Mononuclear cell (primary cell): ENCODE data around the gene GPR132. TPM values are rescaled to one million over a fixed set of nuclear protein-coding genes. Genes with fewer than 3 reads are reported as not detected.
"Not testable (repeated sequence)": the region's sequence is repeated elsewhere in the genome, so short reads cannot be mapped to it uniquely, and the experiment has no call there.

Experiments used
- H3K27me3 ChIP-seq: 2 replicates; pipeline ENCODE4 v1.6.0; 2011; ENCODE audit warnings: low read length, control low read depth; ENCODE audit not compliant: insufficient read depth
- H3K4me1 ChIP-seq: 2 replicates; pipeline ENCODE4 v1.5.1; 2011; ENCODE audit warnings: mild to moderate bottlenecking, low read length, control low read depth; ENCODE audit not compliant: insufficient read depth
- H3K4me3 ChIP-seq: 2 replicates; pipeline ENCODE4 v1.5.1; 2011; ENCODE audit warnings: mild to moderate bottlenecking, low read length, moderate library complexity
- H3K9me3 ChIP-seq: 2 replicates; pipeline ENCODE4 v1.5.1; 2011; ENCODE audit warnings: low read depth, mild to moderate bottlenecking, control low read depth, low read length
- total RNA-seq: library from RNA; depleted of rRNA; stranded (reverse); fragments of >200 nt; gene quantifications from one replicate; pipeline ENCODE4 v1.2.3, GENCODE V29; 2012

The GPR132 gene
- total RNA-seq, 1 donor = 98.0 TPM

- Histone ChIP-seq H3K4me3 (no peak overlapping the region), H3K27me3 (no peaks in the 10 kb centered on the region), H3K4me1 (no peaks in the 10 kb centered on the region), H3K9me3 (no peaks in the 10 kb centered on the region)
These were observed 13.1 kb downstream of the GPR132 start for GRCh38 chr14:105052110-105052458.

- no peaks in the 10 kb centered on the region for H3K9me3 ChIP-seq
- no peaks in the 10 kb centered on the region for H3K27me3 ChIP-seq
- H3K4me1 ChIP-seq = no peaks in the 10 kb centered on the region
- H3K4me3 ChIP-seq = no peak overlapping the region
These were observed 13.8 kb downstream of the GPR132 start for GRCh38 chr14:105051182-105052109.

- Histone ChIP-seq H3K9me3 (no peaks in the 10 kb centered on the region), H3K4me3 (no peak overlapping the region), H3K27me3 (no peaks in the 10 kb centered on the region), H3K4me1 (peaks cover 8% of the 10 kb centered on the region)
These were observed 14.7 kb downstream of the GPR132 start for GRCh38 chr14:105050551-105050897.

- Histone ChIP-seq H3K4me3 (no peak overlapping the region), H3K9me3 (no peaks in the 10 kb centered on the region), H3K4me1 (peaks cover 12% of the 10 kb centered on the region), H3K27me3 (no peaks in the 10 kb centered on the region)
These were observed 15.3 kb downstream of the GPR132 start for GRCh38 chr14:105049753-105050550.

GRCh38 chr14:105047283-105048016, 17.8 kb downstream of the GPR132 start:
- Histone ChIP-seq H3K4me3 (no peak overlapping the region), H3K4me1 (peaks cover 28% of the 10 kb centered on the region), H3K9me3 (no peaks in the 10 kb centered on the region)

GRCh38 chr14:105046891-105047282, 18.3 kb downstream of the GPR132 start:
- H3K4me3 ChIP-seq = no peak overlapping the region
- H3K9me3 ChIP-seq = no peaks in the 10 kb centered on the region
- no peaks in the 10 kb centered on the region for H3K27me3 ChIP-seq
- H3K4me1 ChIP-seq = peaks cover 28% of the 10 kb centered on the region

More at GRCh38 chr14:105047283-105048016, 17.8 kb downstream of the GPR132 start:
- no peaks in the 10 kb centered on the region for H3K27me3 ChIP-seq

- Histone ChIP-seq H3K9me3 (no peaks in the 10 kb centered on the region), H3K4me3 (no peak overlapping the region), H3K4me1 (peaks cover 28% of the 10 kb centered on the region), H3K27me3 (no peaks in the 10 kb centered on the region)
These were observed 19.4 kb downstream of the GPR132 start for GRCh38 chr14:105045710-105046326.

GRCh38 chr14:105043641-105044040, 21.6 kb downstream of the GPR132 start:
- H3K9me3 ChIP-seq = no peaks in the 10 kb centered on the region
- no peaks in the 10 kb centered on the region for H3K27me3 ChIP-seq
- no peak overlapping the region for H3K4me3 ChIP-seq
- peaks cover 28% of the 10 kb centered on the region for H3K4me1 ChIP-seq

- Histone ChIP-seq H3K4me1 (peaks cover 28% of the 10 kb centered on the region), H3K27me3 (no peaks in the 10 kb centered on the region), H3K4me3 (no peak overlapping the region), H3K9me3 (no peaks in the 10 kb centered on the region)
These were observed 22.4 kb downstream of the GPR132 start for GRCh38 chr14:105042813-105043212.

- Histone ChIP-seq H3K9me3 (no peaks in the 10 kb centered on the region), H3K27me3 (no peaks in the 10 kb centered on the region)
These were observed 23.1 kb downstream of the GPR132 start for GRCh38 chr14:105041841-105042765.

GRCh38 chr14:105039458-105040205, 25.6 kb downstream of the GPR132 start:
- no peak overlapping the region for H3K4me3 ChIP-seq
- no peaks in the 10 kb centered on the region for H3K9me3 ChIP-seq
- H3K4me1 ChIP-seq = peaks cover 15% of the 10 kb centered on the region
- H3K27me3 ChIP-seq = no peaks in the 10 kb centered on the region

More at GRCh38 chr14:105041841-105042765, 23.1 kb downstream of the GPR132 start:
- no peak overlapping the region for H3K4me3 ChIP-seq
- H3K4me1 ChIP-seq = peaks cover 28% of the 10 kb centered on the region

- H3K4me1 ChIP-seq, H3K4me3 ChIP-seq, H3K9me3 ChIP-seq, H3K27me3 ChIP-seq: not testable (repeated sequence)
These were observed 29.6 kb downstream of the GPR132 start for GRCh38 chr14:105035616-105036015.

- Histone ChIP-seq H3K27me3 (no peaks in the 10 kb centered on the region), H3K9me3 (no peaks in the 10 kb centered on the region), H3K4me3 (no peak overlapping the region), H3K4me1 (peaks cover 3% of the 10 kb centered on the region)
These were observed 30.8 kb downstream of the GPR132 start for GRCh38 chr14:105034315-105035039.
